ENCODE data around the gene SGCG.

SGCG gene

DNA sequence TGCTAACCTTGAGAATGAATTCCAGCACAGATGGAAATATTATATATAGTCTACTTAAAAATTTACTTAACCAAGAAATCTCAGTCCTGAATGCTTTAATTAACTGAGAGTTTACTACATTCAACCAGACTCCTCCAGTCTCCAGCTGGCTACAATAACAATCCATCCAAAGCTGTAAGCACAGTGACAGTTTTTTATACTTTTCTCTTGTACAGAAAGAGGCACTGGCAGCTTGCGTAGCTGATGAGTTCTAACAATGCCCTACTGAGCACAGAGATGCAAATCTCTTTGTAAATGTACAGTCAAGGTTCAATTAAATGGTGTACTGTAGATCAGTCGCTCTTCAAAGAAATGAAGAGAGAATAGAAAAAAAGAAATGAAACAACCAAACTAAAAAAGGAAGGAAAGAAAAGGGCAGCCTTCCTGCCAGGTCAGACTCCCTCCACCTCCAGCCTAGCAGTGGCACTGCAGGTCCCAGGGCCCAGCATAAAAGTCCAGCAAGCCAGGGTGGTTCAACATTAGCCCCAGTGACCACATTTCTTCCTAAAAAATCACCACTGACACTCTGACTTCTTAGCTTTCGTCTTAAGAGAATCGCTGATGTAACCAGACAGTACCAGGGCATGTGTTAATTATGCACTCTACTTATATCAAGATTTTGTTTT, 164.3 kb downstream of the SGCG start:
- DNase-seq: no peak

DNA sequence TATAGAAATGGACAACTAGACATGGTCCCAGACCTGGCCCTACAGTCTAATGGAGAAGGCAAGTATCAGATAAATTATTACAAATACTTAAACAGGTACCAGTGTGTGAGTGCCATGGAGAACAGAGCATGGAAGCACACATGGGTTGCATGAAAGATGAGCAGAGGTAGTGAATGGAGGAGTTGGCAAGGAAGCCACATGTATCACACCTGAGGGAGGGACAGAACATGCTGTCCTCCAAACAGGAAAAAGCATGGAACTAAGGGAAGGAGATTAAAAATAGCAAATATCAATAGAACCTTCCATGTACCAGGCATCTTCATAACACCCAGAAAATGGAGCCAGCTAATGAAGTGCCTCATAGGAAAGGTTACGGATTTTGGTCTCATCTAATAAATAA, 166.8 kb downstream of the SGCG start:
- DNase-seq: no peak

DNA sequence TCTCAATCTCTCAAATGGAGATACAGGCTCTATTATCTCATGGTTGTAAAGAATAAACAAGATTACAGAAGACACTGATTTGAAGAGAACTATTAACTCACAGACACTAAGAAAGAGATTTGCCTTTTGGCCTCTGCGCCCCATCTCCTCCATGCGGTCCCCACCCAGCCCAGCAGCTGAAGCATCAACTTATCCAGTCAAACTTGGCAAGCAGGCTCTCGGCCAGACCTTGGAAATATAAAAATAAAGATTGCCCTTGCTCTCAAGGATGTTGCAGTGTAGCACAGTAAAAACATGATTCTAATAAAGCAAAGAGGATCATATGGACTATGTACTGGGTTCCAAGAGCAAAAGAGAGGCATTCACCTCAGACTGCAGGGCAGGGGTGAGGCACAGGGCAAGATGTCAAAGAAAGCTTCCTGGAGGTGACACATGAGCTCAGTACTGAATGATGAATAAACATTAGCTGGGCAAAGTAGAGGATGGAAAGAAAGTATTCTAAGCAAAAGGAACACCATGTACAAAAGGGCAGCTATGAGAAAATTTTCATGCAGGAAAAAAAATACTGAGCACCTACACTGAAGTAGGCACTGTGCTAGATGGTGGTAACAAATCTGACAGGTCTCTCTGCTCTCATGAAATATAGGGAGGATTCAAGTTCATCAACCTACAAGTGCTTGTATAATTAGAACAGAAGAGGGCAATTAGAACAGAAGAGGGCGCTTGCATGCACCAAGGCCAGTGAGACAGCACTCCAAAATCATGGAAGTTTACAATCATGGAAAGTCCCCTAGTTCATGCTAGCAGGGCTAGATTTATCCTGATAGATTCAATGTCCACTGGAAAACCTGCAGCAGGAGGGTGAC, 167.7 kb downstream of the SGCG start:
- DNase-seq: no peak

DNA sequence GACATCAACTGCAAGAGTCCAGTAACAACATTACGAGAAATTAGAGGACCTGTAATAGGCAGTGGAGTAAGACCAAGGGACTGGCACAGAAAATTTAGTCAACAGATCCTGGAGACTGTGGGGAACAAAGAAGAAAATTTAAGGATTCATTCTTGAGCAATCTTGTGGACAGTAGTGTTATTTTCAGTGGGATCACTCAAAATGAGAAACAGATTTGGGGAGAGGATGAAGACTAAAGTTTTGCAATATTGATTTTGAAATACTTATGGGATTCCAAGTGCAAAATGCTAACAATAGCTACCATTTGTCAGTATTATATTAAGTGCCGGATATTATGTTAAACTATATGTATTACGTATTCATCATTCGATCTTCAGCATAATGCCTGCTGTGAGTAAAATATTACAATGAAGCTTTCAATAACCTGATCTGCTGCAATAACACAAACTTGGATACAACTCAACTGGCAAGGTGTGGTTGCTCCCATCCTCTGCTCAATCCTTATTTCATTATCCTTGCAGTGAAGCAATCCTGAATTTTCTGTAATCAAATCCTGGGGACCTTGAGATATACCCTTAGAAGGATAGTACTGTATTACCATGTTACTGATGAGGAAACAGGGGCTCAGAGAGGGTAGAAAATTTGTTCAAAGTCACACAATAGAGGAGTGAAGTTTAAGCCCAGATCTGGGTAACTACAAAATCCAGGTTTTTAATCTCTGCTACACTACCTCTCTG, 168.6 kb downstream of the SGCG start:
- no peak for DNase-seq

DNA sequence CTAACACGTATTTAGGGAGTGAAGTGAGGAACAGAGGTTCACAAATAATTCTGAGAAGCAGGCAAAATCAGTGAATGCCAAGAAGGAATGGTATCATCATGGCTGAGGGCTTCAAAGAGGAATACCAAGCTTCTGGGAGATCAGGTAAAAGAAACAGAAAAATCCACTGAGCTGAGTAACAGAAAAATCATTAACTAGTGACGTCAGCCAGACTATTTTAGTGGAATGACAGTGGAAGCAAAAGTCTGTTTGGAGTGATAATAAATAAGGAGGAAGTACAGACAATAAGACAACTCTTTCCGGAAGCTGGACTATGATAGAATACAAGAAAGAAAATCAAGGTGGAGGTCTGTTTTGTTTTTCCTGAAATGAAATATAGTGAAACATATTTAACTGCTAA, 169.2 kb downstream of the SGCG start:
- no peak for DNase-seq

DNA sequence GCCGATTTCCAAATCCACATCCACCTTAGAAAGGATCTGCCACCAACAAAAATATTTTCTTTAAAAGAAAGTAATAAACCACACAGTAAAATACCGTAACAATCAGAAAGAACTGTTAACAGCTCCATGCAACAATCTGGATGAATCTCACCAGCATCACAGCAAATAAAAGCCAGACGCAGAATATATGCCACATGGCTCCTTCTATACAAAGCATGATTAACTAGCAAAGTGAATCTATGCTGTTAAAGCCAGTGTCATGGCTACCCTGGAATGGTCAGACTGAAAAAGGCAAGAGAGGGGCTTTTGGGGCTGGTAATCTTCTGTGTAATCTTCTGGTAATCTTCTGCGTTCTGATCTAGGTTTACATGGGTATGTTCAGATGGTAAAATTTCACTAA, 171.4 kb downstream of the SGCG start:
- no peak for DNase-seq

DNA sequence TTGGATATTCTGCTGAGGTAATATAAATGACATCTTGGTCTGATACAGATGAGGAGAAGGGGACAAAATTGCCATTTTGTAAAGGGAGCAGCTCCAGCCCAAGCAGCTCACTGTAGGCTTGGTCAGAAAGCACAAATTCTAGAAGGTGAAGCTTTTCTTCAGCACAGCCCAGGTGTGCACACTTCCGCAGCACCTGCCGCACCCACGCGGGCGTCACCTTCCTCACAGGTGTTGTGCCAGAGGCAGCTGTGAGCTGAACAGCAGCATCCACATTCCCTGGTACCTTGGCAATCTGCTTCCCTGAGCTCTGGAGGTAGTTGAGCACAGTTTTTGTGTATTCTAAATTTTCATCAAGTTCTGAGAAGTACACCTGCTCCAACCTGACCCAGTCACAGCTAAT, 173.7 kb downstream of the SGCG start:
- no peak for DNase-seq

DNA sequence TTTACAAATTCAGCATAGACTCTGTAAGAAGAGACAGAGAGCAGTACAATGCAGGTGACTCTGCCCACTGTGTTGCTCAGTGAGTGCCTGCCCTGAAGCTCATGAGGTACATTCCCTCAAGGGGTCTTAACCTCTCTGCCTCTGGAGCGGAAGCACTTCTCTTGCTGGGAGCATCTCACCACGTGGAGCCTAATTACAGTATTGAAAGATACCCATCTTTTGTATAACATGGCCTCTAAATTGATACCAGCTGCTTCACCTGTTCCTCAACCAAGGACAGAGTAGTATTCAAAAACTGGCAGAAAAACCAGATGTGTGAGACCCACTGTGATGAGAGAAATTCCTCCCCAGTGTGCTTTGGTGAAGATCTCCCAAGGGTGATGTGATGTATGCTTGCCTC, 175.6 kb downstream of the SGCG start:
- DNase-seq: no peak

DNA sequence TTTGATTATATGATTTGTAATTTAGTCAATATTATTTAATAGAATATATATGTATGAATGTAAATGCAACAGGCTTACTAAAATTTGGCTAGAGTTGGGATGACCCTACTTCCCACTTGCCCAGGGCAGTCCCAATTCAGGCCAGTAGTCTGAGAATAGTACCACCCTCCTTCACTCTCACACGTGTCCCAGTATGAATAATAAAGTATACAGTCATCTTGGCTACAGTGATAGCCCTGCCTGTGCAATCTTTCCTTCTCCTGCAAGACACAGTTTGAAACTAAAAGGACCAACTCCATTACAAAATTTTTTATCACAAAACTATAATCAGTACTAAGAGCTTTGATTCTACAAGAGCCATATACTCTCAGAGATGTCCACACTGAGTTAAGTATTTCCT, 176.6 kb downstream of the SGCG start:
- no peak for DNase-seq

DNA sequence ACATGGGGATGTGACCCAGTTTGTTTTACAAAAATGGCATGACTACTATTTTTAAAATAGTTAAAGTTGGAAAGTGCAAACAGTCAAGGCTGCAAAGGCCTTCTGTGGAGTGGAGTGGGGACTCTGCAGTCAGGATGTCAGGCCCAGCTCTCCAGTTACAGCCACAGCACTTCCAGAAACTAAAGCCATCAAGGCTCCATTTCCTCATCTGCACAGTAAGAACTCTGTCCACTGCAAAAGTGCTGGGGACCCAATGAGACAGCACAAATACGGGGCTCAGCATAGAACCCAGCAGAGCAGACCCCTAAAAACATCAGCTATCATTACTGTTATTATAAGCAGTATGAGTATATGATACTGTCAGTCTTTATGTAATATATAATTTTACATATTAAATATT, 179.1 kb downstream of the SGCG start:
- DNase-seq: no peak

DNA sequence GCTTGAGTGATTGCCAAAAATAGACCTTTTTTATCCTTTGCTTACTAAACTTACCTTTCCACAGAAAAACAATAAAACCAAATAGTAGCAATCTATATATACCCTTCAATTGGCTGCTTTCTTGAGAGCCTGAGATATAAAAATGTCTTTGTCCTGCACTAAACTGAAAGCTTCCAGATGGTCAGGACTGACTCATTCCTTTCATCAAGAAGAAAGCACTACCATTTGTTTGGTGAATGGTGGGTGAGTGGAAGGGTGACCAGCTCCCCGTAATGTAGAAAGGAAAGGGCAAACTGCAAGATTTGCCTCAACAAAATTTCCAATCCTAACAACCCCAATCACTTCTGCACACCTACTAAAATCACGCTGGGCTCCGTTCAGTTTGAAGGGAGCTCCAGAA, 184.9 kb downstream of the SGCG start:
- DNase-seq: no peak

DNA sequence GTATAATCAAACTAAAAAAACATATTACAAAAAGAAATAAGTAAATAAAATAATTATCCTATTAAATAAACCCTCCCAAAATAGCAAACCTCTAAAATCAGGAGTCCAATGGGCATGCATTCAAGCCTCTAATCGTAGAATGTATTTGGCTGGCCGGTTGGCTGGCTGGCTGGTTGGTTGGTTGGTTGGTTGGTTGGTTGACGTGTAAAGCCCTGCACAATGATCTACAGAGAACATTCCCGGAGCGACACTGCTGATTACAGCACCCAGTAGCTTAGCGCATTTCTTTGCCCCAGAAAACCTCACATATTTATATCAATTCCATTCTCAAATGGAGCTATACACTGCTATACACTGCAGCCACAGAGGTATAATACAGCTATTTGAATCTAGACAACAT, 187.1 kb downstream of the SGCG start:
- no peak for DNase-seq

DNA sequence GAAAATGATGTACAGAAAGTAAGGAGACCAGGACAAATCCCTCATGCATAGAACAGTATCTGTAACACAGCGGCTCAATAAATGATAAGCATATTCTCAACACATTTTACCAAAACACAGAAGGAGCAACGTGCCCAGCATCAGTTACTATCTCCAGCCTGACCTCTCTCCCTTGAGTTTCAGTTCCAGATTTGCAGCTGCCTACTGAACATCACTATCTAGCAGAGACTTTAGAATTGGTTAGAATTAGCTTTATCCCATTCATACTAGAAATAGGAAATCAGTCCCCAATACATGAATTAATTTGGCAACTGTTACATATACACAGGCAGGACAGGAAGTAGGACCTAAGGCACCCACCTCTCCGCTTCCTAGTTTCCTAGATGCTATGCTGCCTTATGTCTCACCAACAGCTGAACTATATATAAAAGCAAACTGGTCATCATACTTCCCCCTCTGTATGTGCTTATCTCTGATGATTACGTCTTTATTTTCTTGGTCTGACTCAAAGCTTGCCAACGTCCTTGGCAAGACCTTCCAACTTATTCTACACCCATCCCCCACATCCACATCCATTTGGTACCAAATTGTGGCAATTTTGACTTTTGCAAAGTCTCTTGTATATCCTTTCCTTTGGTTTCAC, 191.6 kb downstream of the SGCG start:
- peak; percentile 25 for DNase-seq
